DND-41 (cell line): Measurements from ENCODE around the gene CEMIP.

Source experiments
- ATAC-seq: fragments of 200-7000 bp; cut with Tn5 transposase; 3 replicates; pipeline ENCODE4 v1.9.1; 2021; ENCODE audit warnings: low read depth; ENCODE audit not compliant: insufficient read depth
- DNase-seq: peaks from one replicate; pipeline ENCODE4 v3.0.0-alpha.2; 2020
- H2AFZ ChIP-seq: 2 replicates; pipeline ENCODE4 v1.6.0; 2012; ENCODE audit warnings: low read depth, low read length
- H3K27ac ChIP-seq: 2 replicates; pipeline ENCODE4 v1.5.1; 2012; ENCODE audit warnings: low read length, inconsistent platforms
- H3K27me3 ChIP-seq: fragments of 200-600 bp; sonication (generic); 2 replicates; pipeline ENCODE4 v1.6.0; 2012; ENCODE audit warnings: low read length, mild to moderate bottlenecking, inconsistent platforms; ENCODE audit not compliant: insufficient read depth, poor library complexity
- H3K36me3 ChIP-seq: 2 replicates; pipeline ENCODE4 v1.5.1; 2012; ENCODE audit warnings: low read length, inconsistent platforms; ENCODE audit not compliant: insufficient read depth
- H3K4me1 ChIP-seq: 2 replicates; pipeline ENCODE4 v1.5.1; 2012; ENCODE audit warnings: mild to moderate bottlenecking, low read length; ENCODE audit not compliant: insufficient read depth
- H3K4me2 ChIP-seq: 2 replicates; pipeline ENCODE4 v1.6.0; 2012; ENCODE audit warnings: mild to moderate bottlenecking, moderate library complexity, low read length, inconsistent platforms; ENCODE audit not compliant: insufficient read depth
- H3K4me3 ChIP-seq, 2 experiments: fragments of 200-600 bp in 1 of 2; shearing (Covaris generic) in 1 of 2; 2 replicates each; pipeline ENCODE4 v1.5.1; 2012 to 2016; ENCODE audit warnings: inconsistent platforms in 2 of 2, low read length in 2 of 2, mild to moderate bottlenecking in 2 of 2, low read depth in 1 of 2, moderate library complexity in 1 of 2
- H3K79me2 ChIP-seq: 2 replicates; pipeline ENCODE4 v1.6.0; 2012; ENCODE audit warnings: low read length, inconsistent platforms; ENCODE audit not compliant: insufficient read depth
- H3K9ac ChIP-seq: 2 replicates; pipeline ENCODE4 v1.6.0; 2012; ENCODE audit warnings: low read depth, mild to moderate bottlenecking, inconsistent platforms, low read length, moderate library complexity
- H3K9me3 ChIP-seq: 2 replicates; pipeline ENCODE4 v1.5.1; 2012; ENCODE audit warnings: low read length, moderate library complexity, mild to moderate bottlenecking, inconsistent platforms; ENCODE audit not compliant: insufficient read depth, severe bottlenecking
- H4K20me1 ChIP-seq: 2 replicates; pipeline ENCODE4 v1.6.0; 2012; ENCODE audit warnings: low read length; ENCODE audit not compliant: insufficient read depth
- EZH2 ChIP-seq: IDR thresholded peaks from 3 replicates; pipeline ENCODE4 v1.6.1; 2012; ENCODE audit warnings: borderline replicate concordance, low read depth, mild to moderate bottlenecking, moderate library complexity, low read length, inconsistent platforms; ENCODE audit not compliant: severe bottlenecking
- TF ChIP-seq, protein P1 (sequence below): IDR thresholded peaks from 2 replicates; pipeline ENCODE4 v1.5.1; 2012; ENCODE audit warnings: borderline replicate concordance, low read length, moderate library complexity, mild to moderate bottlenecking; ENCODE audit not compliant: poor library complexity, severe bottlenecking; ENCODE audit errors: extremely low read depth

Gene CEMIP

DNA sequence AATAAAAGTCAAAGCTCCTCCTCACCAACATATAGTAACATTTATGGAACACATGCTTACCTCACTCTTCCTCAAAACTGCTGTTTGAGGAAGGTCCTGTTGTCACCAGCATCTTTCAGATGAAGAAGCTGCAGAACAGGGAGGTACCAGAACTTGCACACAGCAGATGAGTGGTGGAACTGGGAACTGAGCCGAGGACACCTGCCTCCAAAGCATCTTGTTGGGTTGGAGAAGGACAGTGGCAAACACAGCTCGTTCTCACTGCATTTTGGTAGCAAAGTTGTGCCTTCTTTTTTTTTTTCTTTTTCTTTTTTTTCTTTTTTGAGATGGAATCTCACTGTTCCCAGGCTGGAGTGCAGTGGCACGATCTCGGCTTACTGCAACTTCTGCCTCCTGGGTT, 76.0 kb downstream of the CEMIP start:
- H4K20me1 ChIP-seq, result no peaks in the 10 kb centered on the region
- H3K4me1 ChIP-seq, result no peaks in the 10 kb centered on the region
- DNase-seq (no peak), ATAC-seq (no peak)
- H3K36me3 ChIP-seq, result no peaks in the 10 kb centered on the region
- H3K4me3 ChIP-seq, result no peak overlapping the region
- peaks cover 11% of the 10 kb centered on the region for H3K27me3 ChIP-seq
- H3K27ac ChIP-seq, result no peak overlapping the region
- no peak overlapping the region for H3K4me2 ChIP-seq
- H2AFZ ChIP-seq, result no peak overlapping the region
- H3K9ac ChIP-seq, result no peak overlapping the region
- H3K79me2 ChIP-seq, result no peaks in the 10 kb centered on the region
- no peaks in the 10 kb centered on the region for H3K9me3 ChIP-seq
- TF ChIP-seq, protein P1, sequence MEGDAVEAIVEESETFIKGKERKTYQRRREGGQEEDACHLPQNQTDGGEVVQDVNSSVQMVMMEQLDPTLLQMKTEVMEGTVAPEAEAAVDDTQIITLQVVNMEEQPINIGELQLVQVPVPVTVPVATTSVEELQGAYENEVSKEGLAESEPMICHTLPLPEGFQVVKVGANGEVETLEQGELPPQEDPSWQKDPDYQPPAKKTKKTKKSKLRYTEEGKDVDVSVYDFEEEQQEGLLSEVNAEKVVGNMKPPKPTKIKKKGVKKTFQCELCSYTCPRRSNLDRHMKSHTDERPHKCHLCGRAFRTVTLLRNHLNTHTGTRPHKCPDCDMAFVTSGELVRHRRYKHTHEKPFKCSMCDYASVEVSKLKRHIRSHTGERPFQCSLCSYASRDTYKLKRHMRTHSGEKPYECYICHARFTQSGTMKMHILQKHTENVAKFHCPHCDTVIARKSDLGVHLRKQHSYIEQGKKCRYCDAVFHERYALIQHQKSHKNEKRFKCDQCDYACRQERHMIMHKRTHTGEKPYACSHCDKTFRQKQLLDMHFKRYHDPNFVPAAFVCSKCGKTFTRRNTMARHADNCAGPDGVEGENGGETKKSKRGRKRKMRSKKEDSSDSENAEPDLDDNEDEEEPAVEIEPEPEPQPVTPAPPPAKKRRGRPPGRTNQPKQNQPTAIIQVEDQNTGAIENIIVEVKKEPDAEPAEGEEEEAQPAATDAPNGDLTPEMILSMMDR, result no peak
- TF ChIP-seq EZH2, result no peak

DNA sequence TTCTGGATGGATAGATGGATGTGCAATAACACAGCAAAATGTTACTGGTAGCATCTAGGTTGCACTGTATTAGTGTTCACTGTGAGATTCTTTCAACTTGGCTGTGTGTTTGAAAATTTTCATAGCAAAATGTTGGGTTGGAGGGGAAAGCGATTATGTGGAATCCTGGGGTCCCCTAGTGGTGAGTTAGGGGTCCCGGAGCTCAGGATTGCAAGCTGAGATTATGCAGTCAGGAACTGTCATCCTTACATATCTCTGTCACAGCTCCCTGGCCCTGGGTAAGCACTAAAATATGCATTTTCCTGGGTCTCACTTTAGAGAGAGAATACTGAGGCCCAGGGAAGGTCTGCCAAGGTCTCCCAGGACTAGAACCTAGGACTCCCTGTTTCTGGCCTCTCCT, 77.2 kb downstream of the CEMIP start:
- H3K4me3 ChIP-seq, result no peak overlapping the region
- no peak for ATAC-seq
- H4K20me1 ChIP-seq, result no peaks in the 10 kb centered on the region
- H3K79me2 ChIP-seq, result no peaks in the 10 kb centered on the region
- H2AFZ ChIP-seq, result no peak overlapping the region
- H3K27ac ChIP-seq, result no peak overlapping the region
- H3K9ac ChIP-seq, result no peak overlapping the region
- H3K4me2 ChIP-seq, result no peak overlapping the region
- no peaks in the 10 kb centered on the region for H3K36me3 ChIP-seq
- TF ChIP-seq EZH2, result no peak
- TF ChIP-seq, protein P1, result peak; percentile 45
- DNase-seq, result no peak
- no peaks in the 10 kb centered on the region for H3K9me3 ChIP-seq
- peaks cover 14% of the 10 kb centered on the region for H3K27me3 ChIP-seq
- no peaks in the 10 kb centered on the region for H3K4me1 ChIP-seq

DNA sequence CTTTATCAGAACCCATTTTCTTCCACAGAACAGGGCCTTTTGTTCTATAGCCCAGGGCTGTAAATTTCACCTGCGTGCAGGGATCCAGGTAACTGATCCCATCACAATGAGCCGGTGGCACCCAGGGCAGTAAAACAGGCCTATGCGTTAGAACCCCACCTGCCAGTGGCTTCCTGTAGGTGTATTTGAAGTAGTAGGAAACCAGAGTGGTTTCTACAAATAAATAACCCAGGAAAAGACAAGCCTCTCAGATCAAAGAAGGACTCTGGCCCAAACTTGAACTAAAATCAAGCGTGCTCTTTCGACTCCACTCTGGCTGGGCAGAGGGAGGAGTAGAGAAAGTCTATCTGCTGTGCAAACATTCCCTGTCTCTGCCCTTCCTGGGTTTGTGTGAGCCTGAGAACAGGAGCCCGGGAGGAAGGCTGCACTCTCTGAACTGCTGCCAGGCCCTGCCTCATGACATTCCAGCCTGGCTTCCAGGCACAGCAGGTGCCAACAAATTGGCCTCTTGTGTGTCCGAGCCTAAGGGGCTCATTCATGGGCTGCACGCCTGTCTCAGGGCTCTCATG, 77.7 kb downstream of the CEMIP start:
- Histone ChIP-seq H3K9ac (no peak overlapping the region), H4K20me1 (no peaks in the 10 kb centered on the region), H3K36me3 (no peaks in the 10 kb centered on the region), H3K9me3 (no peaks in the 10 kb centered on the region), H3K27ac (no peak overlapping the region), H3K27me3 (peaks cover 17% of the 10 kb centered on the region), H3K79me2 (no peaks in the 10 kb centered on the region), H3K4me2 (no peak overlapping the region), H3K4me1 (no peaks in the 10 kb centered on the region), H2AFZ (no peak overlapping the region), H3K4me3 (no peak overlapping the region)
- DNase-seq (no peak), ATAC-seq (no peak)
- no peak for TF ChIP-seq EZH2
- TF ChIP-seq, protein P1, result no peak
